ENCODE measurements around the gene ADAMTS14.
A peak's percentile ranks its signal among the peaks of the same experiment; 100 is the strongest.

ADAMTS14 gene

GRCh38 chr10:70757856-70758255 lies 85.5 kb downstream of the ADAMTS14 start:
- no peak for DNase-seq (ENCODE audit: insufficient read length, low spot score)
- no peak for FAIRE-seq
- no peak for TF ChIP-seq CTCF (IDR thresholded peaks at IDR 0.05; ENCODE audit: insufficient read depth, missing control alignments)

GRCh38 chr10:70758757-70759514 lies 86.6 kb downstream of the ADAMTS14 start:
- peak; percentile 82 for TF ChIP-seq CTCF (IDR thresholded peaks at IDR 0.05; ENCODE audit: insufficient read depth, missing control alignments)
- FAIRE-seq (no peak), DNase-seq (ENCODE audit: insufficient read length, low spot score) (peak; percentile 40)

- DNase-seq (ENCODE audit: insufficient read length, low spot score) (no peak), FAIRE-seq (no peak)
These were observed 87.5 kb downstream of the ADAMTS14 start for GRCh38 chr10:70759781-70760180.

GRCh38 chr10:70760271-70760787 lies 88.0 kb downstream of the ADAMTS14 start:
- DNase-seq (ENCODE audit: insufficient read length, low spot score): no peak
- no peak for FAIRE-seq
- TF ChIP-seq CTCF (IDR thresholded peaks at IDR 0.05; ENCODE audit: insufficient read depth, missing control alignments): no peak

More at GRCh38 chr10:70759781-70760180, 87.5 kb downstream of the ADAMTS14 start:
- no peak for TF ChIP-seq CTCF (IDR thresholded peaks at IDR 0.05; ENCODE audit: insufficient read depth, missing control alignments)

- TF ChIP-seq CTCF (IDR thresholded peaks at IDR 0.05; ENCODE audit: insufficient read depth, missing control alignments): no peak
- FAIRE-seq: no peak
- DNase-seq (ENCODE audit: insufficient read length, low spot score): no peak
These were observed 88.8 kb downstream of the ADAMTS14 start for GRCh38 chr10:70761031-70761601.

GRCh38 chr10:70761727-70762350 lies 89.5 kb downstream of the ADAMTS14 start:
- FAIRE-seq (no peak), DNase-seq (ENCODE audit: insufficient read length, low spot score) (no peak)
- no peak for TF ChIP-seq CTCF (IDR thresholded peaks at IDR 0.05; ENCODE audit: insufficient read depth, missing control alignments)
